Skeletal muscle cell (primary cell): ENCODE results near the gene RSPO4.

ENCODE experiments used
- DNase-seq: peaks from one replicate; pipeline ENCODE4 v3.0.0-alpha.2; 2010; ENCODE audit warnings: low read depth
- H3K4me3 ChIP-seq: 2 replicates; pipeline ENCODE4 v1.5.1; 2011; ENCODE audit warnings: low read depth, mild to moderate bottlenecking, control low read depth, low read length, moderate library complexity

RSPO4 gene

GRCh38 chr20:916125-916799, 85.8 kb downstream of the RSPO4 start, which contains the start of gene ANGPT4:
TSS of gene ANGPT4 (minus strand) at chr20:916334. CDS start at chr20:916214, 120 bp downstream.
- H3K4me3 ChIP-seq = no peak within 1 kb of the TSS
- DNase-seq = no peak

GRCh38 chr20:914727-915498, 87.2 kb downstream of the RSPO4 start:
- H3K4me3 ChIP-seq = no peak overlapping the region
- DNase-seq = no peak

- no peak for DNase-seq
Measured at GRCh38 chr20:913306-913849, 88.7 kb downstream of the RSPO4 start.

GRCh38 chr20:911882-912600, 90.1 kb downstream of the RSPO4 start:
- no peak for DNase-seq
- H3K4me3 ChIP-seq = no peak overlapping the region

More at GRCh38 chr20:913306-913849, 88.7 kb downstream of the RSPO4 start:
- H3K4me3 ChIP-seq = no peak overlapping the region

- no peak overlapping the region for H3K4me3 ChIP-seq
- DNase-seq = no peak
Measured at GRCh38 chr20:910870-911770, 91.0 kb downstream of the RSPO4 start.

- no peak for DNase-seq
Measured at GRCh38 chr20:910132-910869, 91.8 kb downstream of the RSPO4 start.

GRCh38 chr20:909641-910040, 92.5 kb downstream of the RSPO4 start:
- H3K4me3 ChIP-seq = no peak overlapping the region
- no peak for DNase-seq

More at GRCh38 chr20:910132-910869, 91.8 kb downstream of the RSPO4 start:
- no peak overlapping the region for H3K4me3 ChIP-seq
